ENCODE data around the gene IPO5. TPM values are rescaled to one million over a fixed set of nuclear protein-coding genes. Genes with fewer than 3 reads are reported as not detected.

The IPO5 gene
- total RNA-seq, 2 donors from 2014 or later = 68.5 to 90.2 TPM

- no peak for ATAC-seq
- DNase-seq = no peak
- H3K9me3 ChIP-seq (ENCODE audit: control insufficient read depth, low read length, poor library complexity, severe bottlenecking) = no peaks in the 10 kb centered on the region
- no peak overlapping the region for H3K4me3 Mint-ChIP-seq
- H3K4me1 Mint-ChIP-seq = no peaks in the 10 kb centered on the region
- no peaks in the 10 kb centered on the region for H3K36me3 Mint-ChIP-seq (ENCODE audit: low read depth)
- peaks cover 35% of the 10 kb centered on the region for H3K27me3 Mint-ChIP-seq
- no peak overlapping the region for H3K27ac Mint-ChIP-seq
Observed at GRCh38 chr13:97967226-97967625, 13.8 kb downstream of the IPO5 start.

GRCh38 chr13:97967948-97968347 is 14.5 kb downstream of the IPO5 start:
- Mint-ChIP-seq H3K36me3 (ENCODE audit: low read depth) (no peaks in the 10 kb centered on the region), H3K27ac (no peak overlapping the region), H3K4me1 (no peaks in the 10 kb centered on the region), H3K27me3 (peaks cover 38% of the 10 kb centered on the region), H3K4me3 (no peak overlapping the region)
- no peak for ATAC-seq
- DNase-seq = no peak
- no peaks in the 10 kb centered on the region for H3K9me3 ChIP-seq (ENCODE audit: control insufficient read depth, low read length, poor library complexity, severe bottlenecking)

- no peak overlapping the region for H3K4me3 Mint-ChIP-seq
- H3K36me3 Mint-ChIP-seq (ENCODE audit: low read depth) = peaks cover 4% of the 10 kb centered on the region
- no peak overlapping the region for H3K27ac Mint-ChIP-seq
Observed at GRCh38 chr13:97971519-97971918, 18.0 kb downstream of the IPO5 start.

GRCh38 chr13:97974773-97975172 is 21.3 kb downstream of the IPO5 start:
- Mint-ChIP-seq H3K4me1 (peaks cover 17% of the 10 kb centered on the region), H3K27me3 (peaks cover 11% of the 10 kb centered on the region), H3K4me3 (peak overlapping the region; percentile 21), H3K36me3 (ENCODE audit: low read depth) (peaks cover 6% of the 10 kb centered on the region), H3K27ac (no peak overlapping the region)
- DNase-seq (no peak), ATAC-seq (no peak)
- no peaks in the 10 kb centered on the region for H3K9me3 ChIP-seq (ENCODE audit: control insufficient read depth, low read length, poor library complexity, severe bottlenecking)

More at GRCh38 chr13:97971519-97971918, 18.0 kb downstream of the IPO5 start:
- H3K9me3 ChIP-seq (ENCODE audit: control insufficient read depth, low read length, poor library complexity, severe bottlenecking) = no peaks in the 10 kb centered on the region
- peaks cover 5% of the 10 kb centered on the region for H3K4me1 Mint-ChIP-seq
- no peak for ATAC-seq
- DNase-seq = no peak
- peaks cover 28% of the 10 kb centered on the region for H3K27me3 Mint-ChIP-seq

- no peaks in the 10 kb centered on the region for H3K9me3 ChIP-seq (ENCODE audit: control insufficient read depth, low read length, poor library complexity, severe bottlenecking)
- peak overlapping the region; percentile 91 for H3K27ac Mint-ChIP-seq
- H3K4me3 Mint-ChIP-seq = peak overlapping the region; percentile 97
- ATAC-seq = no peak
- H3K4me1 Mint-ChIP-seq = peaks cover 17% of the 10 kb centered on the region
- DNase-seq = no peak
- peaks cover 6% of the 10 kb centered on the region for H3K36me3 Mint-ChIP-seq (ENCODE audit: low read depth)
- H3K27me3 Mint-ChIP-seq = peaks cover 11% of the 10 kb centered on the region
Observed at GRCh38 chr13:97975280-97975847, 21.9 kb downstream of the IPO5 start.

GRCh38 chr13:97975848-97976609 is 22.6 kb downstream of the IPO5 start:
- H3K9me3 ChIP-seq (ENCODE audit: control insufficient read depth, low read length, poor library complexity, severe bottlenecking) = no peaks in the 10 kb centered on the region
- peaks cover 6% of the 10 kb centered on the region for H3K36me3 Mint-ChIP-seq (ENCODE audit: low read depth)
- H3K27ac Mint-ChIP-seq = peak overlapping the region; percentile 91
- DNase-seq (peak; percentile 87 to 96 (median 93)), ATAC-seq (peak; percentile 95)
- peaks cover 9% of the 10 kb centered on the region for H3K27me3 Mint-ChIP-seq
- peak overlapping the region; percentile 97 for H3K4me3 Mint-ChIP-seq
- peaks cover 19% of the 10 kb centered on the region for H3K4me1 Mint-ChIP-seq

GRCh38 chr13:97976610-97977521 is 23.4 kb downstream of the IPO5 start:
- H3K4me3 Mint-ChIP-seq = peak overlapping the region; percentile 99
- H3K27me3 Mint-ChIP-seq = peaks cover 6% of the 10 kb centered on the region
- ATAC-seq (peak; percentile 33), DNase-seq (no peak)
- H3K27ac Mint-ChIP-seq = peak overlapping the region; percentile 86
- peaks cover 22% of the 10 kb centered on the region for H3K4me1 Mint-ChIP-seq
- H3K9me3 ChIP-seq (ENCODE audit: control insufficient read depth, low read length, poor library complexity, severe bottlenecking) = no peaks in the 10 kb centered on the region
- peaks cover 6% of the 10 kb centered on the region for H3K36me3 Mint-ChIP-seq (ENCODE audit: low read depth)

GRCh38 chr13:97977982-97978381 is 24.5 kb downstream of the IPO5 start:
- DNase-seq (no peak), ATAC-seq (no peak)
- Mint-ChIP-seq H3K27me3 (no peaks in the 10 kb centered on the region), H3K4me1 (peaks cover 26% of the 10 kb centered on the region), H3K36me3 (ENCODE audit: low read depth) (peaks cover 6% of the 10 kb centered on the region), H3K27ac (peak overlapping the region; percentile 86), H3K4me3 (peak overlapping the region; percentile 99)
- H3K9me3 ChIP-seq (ENCODE audit: control insufficient read depth, low read length, poor library complexity, severe bottlenecking) = no peaks in the 10 kb centered on the region

- no peaks in the 10 kb centered on the region for H3K9me3 ChIP-seq (ENCODE audit: control insufficient read depth, low read length, poor library complexity, severe bottlenecking)
- no peak for ATAC-seq
- no peak overlapping the region for H3K4me3 Mint-ChIP-seq
- DNase-seq = no peak
- H3K36me3 Mint-ChIP-seq (ENCODE audit: low read depth) = peaks cover 6% of the 10 kb centered on the region
- H3K27ac Mint-ChIP-seq = peak overlapping the region; percentile 37
- peaks cover 26% of the 10 kb centered on the region for H3K4me1 Mint-ChIP-seq
- H3K27me3 Mint-ChIP-seq = no peaks in the 10 kb centered on the region
Observed at GRCh38 chr13:97978651-97979050, 25.2 kb downstream of the IPO5 start.

GRCh38 chr13:97979051-97979450 is 25.6 kb downstream of the IPO5 start:
- DNase-seq (no peak), ATAC-seq (no peak)
- H3K4me3 Mint-ChIP-seq = no peak overlapping the region
- no peaks in the 10 kb centered on the region for H3K9me3 ChIP-seq (ENCODE audit: control insufficient read depth, low read length, poor library complexity, severe bottlenecking)
- H3K27ac Mint-ChIP-seq = peak overlapping the region; percentile 37
- H3K36me3 Mint-ChIP-seq (ENCODE audit: low read depth) = peaks cover 6% of the 10 kb centered on the region
- H3K4me1 Mint-ChIP-seq = peaks cover 26% of the 10 kb centered on the region
- no peaks in the 10 kb centered on the region for H3K27me3 Mint-ChIP-seq

- peaks cover 26% of the 10 kb centered on the region for H3K4me1 Mint-ChIP-seq
- H3K9me3 ChIP-seq (ENCODE audit: control insufficient read depth, low read length, poor library complexity, severe bottlenecking) = no peaks in the 10 kb centered on the region
- ATAC-seq (no peak), DNase-seq (no peak)
- H3K27ac Mint-ChIP-seq = no peak overlapping the region
- peaks cover 6% of the 10 kb centered on the region for H3K36me3 Mint-ChIP-seq (ENCODE audit: low read depth)
- H3K27me3 Mint-ChIP-seq = no peaks in the 10 kb centered on the region
- no peak overlapping the region for H3K4me3 Mint-ChIP-seq
Observed at GRCh38 chr13:97979556-97979955, 26.1 kb downstream of the IPO5 start.

GRCh38 chr13:97982286-97982685 is 28.8 kb downstream of the IPO5 start:
- DNase-seq = no peak
- no peak for ATAC-seq
- H3K4me1 Mint-ChIP-seq = peaks cover 20% of the 10 kb centered on the region
- no peaks in the 10 kb centered on the region for H3K9me3 ChIP-seq (ENCODE audit: control insufficient read depth, low read length, poor library complexity, severe bottlenecking)
- H3K36me3 Mint-ChIP-seq (ENCODE audit: low read depth) = peaks cover 2% of the 10 kb centered on the region
- no peak overlapping the region for H3K27ac Mint-ChIP-seq
- no peak overlapping the region for H3K4me3 Mint-ChIP-seq
- no peaks in the 10 kb centered on the region for H3K27me3 Mint-ChIP-seq

- H3K4me3 Mint-ChIP-seq = no peak overlapping the region
- no peak overlapping the region for H3K27ac Mint-ChIP-seq
- DNase-seq = no peak
- H3K4me1 Mint-ChIP-seq = peaks cover 6% of the 10 kb centered on the region
- ATAC-seq = peak; percentile 25
- peaks cover 4% of the 10 kb centered on the region for H3K36me3 Mint-ChIP-seq (ENCODE audit: low read depth)
- no peaks in the 10 kb centered on the region for H3K9me3 ChIP-seq (ENCODE audit: control insufficient read depth, low read length, poor library complexity, severe bottlenecking)
- H3K27me3 Mint-ChIP-seq = no peaks in the 10 kb centered on the region
Observed at GRCh38 chr13:97986835-97987234, 33.4 kb downstream of the IPO5 start.
